Transverse colon (tissue), 4 donors: ENCODE data around the gene ANKZF1. TPM values are rescaled to one million over a fixed set of nuclear protein-coding genes. Genes with fewer than 3 reads are reported as not detected.

Experiments
- DNase-seq: peaks from one replicate; pipeline ENCODE4 v3.0.0-alpha.2; 2019
- H3K27ac ChIP-seq, 4 donors: fragments of 200-600 bp; sonication (generic); 2 replicates each; pipeline ENCODE4 v1.5.1; 2016 to 2018; ENCODE audit warnings: inconsistent platforms in 4 of 4
- H3K27me3 ChIP-seq: fragments of 200-600 bp; sonication (generic); 2 replicates; pipeline ENCODE4 v1.5.1; 2017; ENCODE audit warnings: inconsistent platforms
- H3K36me3 ChIP-seq, 4 donors: fragments of 200-600 bp; sonication (generic); 2 replicates each; pipeline ENCODE4 v1.5.1; 2017 to 2019; ENCODE audit warnings: inconsistent platforms in 4 of 4
- H3K4me1 ChIP-seq, 4 donors: fragments of 200-600 bp; sonication (generic); 2 replicates each; pipeline ENCODE4 v1.5.1; 2017 to 2020; ENCODE audit warnings: inconsistent platforms in 4 of 4
- H3K4me3 ChIP-seq, 4 donors: fragments of 200-600 bp; sonication (generic); 1 replicate in 1 of 4; 2 replicates in 3 of 4; pipeline versions ENCODE4 v1.5.1 to v1.6.1; 2017 to 2019; ENCODE audit warnings: inconsistent platforms in 4 of 4
- H3K9me3 ChIP-seq, 2 donors: fragments of 200-600 bp; sonication (generic); 2 replicates each; pipeline ENCODE4 v1.5.1; 2017 to 2019; ENCODE audit warnings: inconsistent platforms in 2 of 2
- EP300 ChIP-seq: sonication (generic); formaldehyde crosslinking; IDR thresholded peaks from one replicate; pipeline ENCODE4 v1.6.1; 2017; ENCODE audit warnings: antibody characterized with exemption, low read depth
- POLR2A ChIP-seq: fragments of 450-650 bp; IDR thresholded peaks from one replicate; pipeline ENCODE4 v1.6.1; 2016; ENCODE audit warnings: antibody characterized with exemption, mild to moderate bottlenecking, moderate library complexity
- POLR2AphosphoS5 ChIP-seq, 3 donors: sonication (generic); formaldehyde crosslinking; IDR thresholded peaks; one replicate each; pipeline ENCODE4 v1.6.1; 2016; ENCODE audit warnings: antibody characterized with exemption in 3 of 3
- WGBS, 2 donors: methylation state at CpG; one replicate each; pipeline ENCODE4 v1.1.5; 2018; ENCODE audit warnings: low coverage in 1 of 2; 5-methylcytosine and 5-hydroxymethylcytosine counted together
- in situ Hi-C, 4 donors: fragments of 200-750 bp; cut with MboI; loops; one replicate each; pipeline versions ENCODE4 v1.15.0 to v1.15.1; 2017; ENCODE audit warnings: low sequenced_read_pairs in 3 of 4, low pct_ligation_motif_present in 1 of 4, low pct_unique_long_range_greater_than_20kb in 1 of 4
- intact Hi-C: fragments of 100-400 bp; cut with DNase I; formaldehyde crosslinking; loops from one replicate; pipeline ENCODE4 v1.15.1; 2023; ENCODE audit warnings: low total_unique reads
- total RNA-seq, 4 donors: library from RNA; depleted of rRNA; stranded (reverse); fragments of >200 nt; gene quantifications; one replicate each; pipeline ENCODE4 v1.1.0, GENCODE V29; 2016
- TF ChIP-seq, protein P1 (sequence below), 5 experiments: fragments of 200-600 bp in 3 of 5; fragments of 450-650 bp in 2 of 5; sonication (generic) in 3 of 5; IDR thresholded peaks; 1 replicate in 2 of 5; 2 replicates in 3 of 5; pipeline ENCODE4 v1.5.1; 2016 to 2017; ENCODE audit warnings: antibody characterized with exemption in 5 of 5, inconsistent platforms in 3 of 5, mild to moderate bottlenecking in 2 of 5, moderate library complexity in 1 of 5

The ANKZF1 gene
- total RNA-seq, 4 donors from 2014 or later = 64.3 to 318 (median 114) TPM

GRCh38 chr2:219220652-219221402, 8.8 kb upstream of the ANKZF1 start:
- in situ Hi-C loops = no loop called here
- H3K27ac ChIP-seq = no peak overlapping the region
- 93% methylated on average over 19 of the region's 19 CpGs; no CpG with 5 or more reads in 1 of the 2 donors for WGBS, 2 donors
- H3K4me3 ChIP-seq = no peak overlapping the region
- TF ChIP-seq EP300 (no peak), POLR2AphosphoS5 (IDR thresholded peaks at IDR 0.05) (no peak)
- TF ChIP-seq, protein P1, sequence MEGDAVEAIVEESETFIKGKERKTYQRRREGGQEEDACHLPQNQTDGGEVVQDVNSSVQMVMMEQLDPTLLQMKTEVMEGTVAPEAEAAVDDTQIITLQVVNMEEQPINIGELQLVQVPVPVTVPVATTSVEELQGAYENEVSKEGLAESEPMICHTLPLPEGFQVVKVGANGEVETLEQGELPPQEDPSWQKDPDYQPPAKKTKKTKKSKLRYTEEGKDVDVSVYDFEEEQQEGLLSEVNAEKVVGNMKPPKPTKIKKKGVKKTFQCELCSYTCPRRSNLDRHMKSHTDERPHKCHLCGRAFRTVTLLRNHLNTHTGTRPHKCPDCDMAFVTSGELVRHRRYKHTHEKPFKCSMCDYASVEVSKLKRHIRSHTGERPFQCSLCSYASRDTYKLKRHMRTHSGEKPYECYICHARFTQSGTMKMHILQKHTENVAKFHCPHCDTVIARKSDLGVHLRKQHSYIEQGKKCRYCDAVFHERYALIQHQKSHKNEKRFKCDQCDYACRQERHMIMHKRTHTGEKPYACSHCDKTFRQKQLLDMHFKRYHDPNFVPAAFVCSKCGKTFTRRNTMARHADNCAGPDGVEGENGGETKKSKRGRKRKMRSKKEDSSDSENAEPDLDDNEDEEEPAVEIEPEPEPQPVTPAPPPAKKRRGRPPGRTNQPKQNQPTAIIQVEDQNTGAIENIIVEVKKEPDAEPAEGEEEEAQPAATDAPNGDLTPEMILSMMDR (IDR thresholded peaks at IDR 0.05) = no peak
- H3K36me3 ChIP-seq = peaks cover 0 to 55% (median 24%) of the 10 kb centered on the region in 4 donors
- intact Hi-C loops = loop anchor here (10.0 kb wide), 2 partner anchors 56 to 74 kb away; partner anchors contain the start of gene NHEJ1
- no peak for DNase-seq
- H3K9me3 ChIP-seq = no peaks in the 10 kb centered on the region
- no peaks in the 10 kb centered on the region for H3K27me3 ChIP-seq
- peaks cover 19 to 37% (median 30%) of the 10 kb centered on the region in 4 donors for H3K4me1 ChIP-seq

- DNase-seq = no peak
- WGBS, 2 donors = 92 to 93% methylated on average over 2 to 16 of the region's 16 CpGs
- Histone ChIP-seq H3K9me3 (no peaks in the 10 kb centered on the region), H3K27me3 (no peaks in the 10 kb centered on the region), H3K27ac (no peak overlapping the region), H3K4me1 (peaks cover 18 to 30% (median 27%) of the 10 kb centered on the region in 4 donors), H3K4me3 (no peak overlapping the region), H3K36me3 (peaks cover 0 to 55% (median 25%) of the 10 kb centered on the region in 4 donors)
- intact Hi-C loops (loop anchor here (10.0 kb wide), 2 partner anchors 57 to 73 kb away; partner anchors contain the start of gene NHEJ1), in situ Hi-C loops (no loop called here)
- TF ChIP-seq EP300 = no peak
- TF ChIP-seq POLR2AphosphoS5 (IDR thresholded peaks at IDR 0.05) = no peak
- TF ChIP-seq, protein P1 (IDR thresholded peaks at IDR 0.05) = no peak
- TF ChIP-seq POLR2A = no peak
Observed at GRCh38 chr2:219221957-219222518, 7.6 kb upstream of the ANKZF1 start.

DNA sequence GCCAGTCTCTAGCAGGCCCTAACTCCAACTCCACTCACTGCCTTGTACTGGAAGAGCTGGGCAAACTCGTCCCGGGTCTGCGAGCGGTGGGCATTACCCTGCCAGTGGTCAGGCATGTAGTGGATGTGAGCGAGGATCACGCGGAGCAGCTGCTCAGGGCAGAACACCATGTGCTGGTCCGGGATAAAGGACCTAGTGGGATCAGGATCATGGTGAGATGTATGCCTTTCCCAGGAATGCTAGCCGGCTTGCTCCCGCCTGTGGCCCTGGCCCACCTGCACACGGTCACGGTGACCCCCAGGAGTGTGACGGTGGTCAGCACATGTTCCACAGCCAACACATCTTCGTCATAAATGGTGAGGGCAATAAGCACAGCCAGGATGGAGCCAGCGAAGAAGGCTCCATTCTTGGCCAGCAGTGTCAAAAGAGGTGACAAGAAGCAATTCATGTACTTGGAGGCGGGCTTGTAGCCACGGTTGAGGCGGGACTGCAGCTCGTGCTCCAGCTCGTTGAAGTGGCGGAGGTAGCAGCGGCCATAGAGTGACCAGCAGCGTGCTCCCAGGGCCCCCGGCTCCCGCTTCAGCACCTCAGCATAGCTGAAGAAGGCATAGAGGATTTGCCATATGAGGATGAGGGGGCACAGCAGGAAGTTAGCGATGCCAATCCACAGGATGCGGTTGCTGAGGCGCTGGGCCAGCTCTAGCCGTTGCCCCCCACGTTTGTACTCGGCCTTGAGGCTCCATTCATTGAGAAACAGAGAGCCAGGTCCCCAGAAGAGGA, 5.6 kb upstream of the ANKZF1 start:
- Histone ChIP-seq H3K4me3 (no peak overlapping the region), H3K4me1 (peaks cover 19 to 31% (median 27%) of the 10 kb centered on the region in 4 donors), H3K27me3 (no peaks in the 10 kb centered on the region), H3K36me3 (peaks cover 0 to 55% (median 25%) of the 10 kb centered on the region in 4 donors), H3K9me3 (no peaks in the 10 kb centered on the region), H3K27ac (no peak overlapping the region)
- no peak for DNase-seq
- intact Hi-C loops (loop anchor here (10.0 kb wide), 2 partner anchors 59 to 71 kb away; partner anchors contain the start of gene NHEJ1), in situ Hi-C loops (no loop called here)
- WGBS, 2 donors = 92 to 95% methylated on average over 4 to 26 of the region's 31 CpGs
- TF ChIP-seq, protein P1 (IDR thresholded peaks at IDR 0.05) = no peak
- no peak for TF ChIP-seq POLR2AphosphoS5 (IDR thresholded peaks at IDR 0.05)
- TF ChIP-seq EP300 = no peak
- TF ChIP-seq POLR2A = no peak

DNA sequence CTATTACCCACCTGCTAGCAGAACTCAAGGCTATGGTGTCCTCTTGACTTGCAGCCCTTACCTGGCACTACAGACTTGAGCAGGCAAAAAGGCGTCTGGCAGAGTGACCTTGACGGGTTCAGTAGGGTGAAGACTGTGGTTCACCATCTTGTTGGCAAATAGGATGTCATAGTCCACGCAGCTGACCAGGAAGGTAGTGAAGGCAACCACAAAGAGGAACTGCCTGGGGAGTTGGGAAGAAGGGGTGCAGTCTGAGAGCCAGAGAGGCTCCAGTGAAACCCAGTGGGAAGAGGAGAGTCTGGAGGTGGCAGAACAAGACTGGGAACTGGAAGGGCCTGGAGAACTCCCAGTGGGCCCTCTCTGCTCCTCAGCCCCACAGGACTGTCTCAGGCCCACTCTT, 4.3 kb upstream of the ANKZF1 start:
- H3K27ac ChIP-seq = no peak overlapping the region
- H3K27me3 ChIP-seq = no peaks in the 10 kb centered on the region
- no peak overlapping the region for H3K4me3 ChIP-seq
- peaks cover 11 to 24% (median 20%) of the 10 kb centered on the region in 4 donors for H3K4me1 ChIP-seq
- TF ChIP-seq POLR2AphosphoS5 (IDR thresholded peaks at IDR 0.05) (no peak), EP300 (no peak), POLR2A (no peak)
- TF ChIP-seq, protein P1 (IDR thresholded peaks at IDR 0.05) = no peak
- no peak for DNase-seq
- no peaks in the 10 kb centered on the region for H3K9me3 ChIP-seq
- intact Hi-C loops (loop anchor here (10.0 kb wide), 2 partner anchors 61 to 69 kb away; partner anchors contain the start of gene NHEJ1), in situ Hi-C loops (no loop called here)
- 93% methylated on average over 3 of the region's 3 CpGs; no CpG with 5 or more reads in 1 of the 2 donors for WGBS, 2 donors
- H3K36me3 ChIP-seq = peaks cover 0 to 50% (median 25%) of the 10 kb centered on the region in 4 donors
